ENCODE results near the gene BPIFB6. TPM values are rescaled to one million over a fixed set of nuclear protein-coding genes. Genes with fewer than 3 reads are reported as not detected.

BPIFB6 gene
- polyA plus RNA-seq, 1 donor (not counting 4 experiments of a cell fraction or from before 2014, with no cell fraction given), result not detected

DNA sequence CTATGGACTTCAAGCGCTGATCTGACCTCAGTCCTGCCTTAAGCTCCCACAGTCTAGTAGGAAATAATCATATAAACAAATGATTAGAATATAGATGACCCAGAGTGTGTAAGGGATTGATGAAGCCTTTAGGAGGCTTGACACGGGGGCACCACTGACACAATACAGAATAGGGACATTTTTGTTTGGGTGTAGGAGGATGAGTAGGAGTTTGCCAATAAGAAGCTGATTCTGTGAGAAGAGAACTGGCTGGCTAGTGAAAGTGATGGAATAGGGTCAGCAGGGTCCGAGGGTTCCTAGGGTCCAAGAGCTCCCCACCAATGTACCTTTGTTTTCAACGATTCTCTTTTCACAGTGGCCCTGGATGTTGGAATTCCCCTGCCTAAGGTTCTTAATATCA, 40.9 kb downstream of the BPIFB6 start:
- peaks cover 4% of the 10 kb centered on the region for H3K27me3 ChIP-seq (ENCODE audit: control insufficient read depth, extremely low read depth, insufficient read depth, low read length)
- H3K79me2 ChIP-seq (ENCODE audit: control insufficient read depth, insufficient read depth, low read length), result no peaks in the 10 kb centered on the region
- no peaks in the 10 kb centered on the region for H3K9me1 ChIP-seq (ENCODE audit: control insufficient read depth, extremely low read depth, insufficient read depth, low read length)
- FAIRE-seq, result no peak
- dilution Hi-C loops (cut with MboI; ENCODE audit: extremely low pct_ligation_motif_present, low sequenced_read_pairs), result no loop called here
- no peak overlapping the region for H3K4me3 ChIP-seq (ENCODE audit: control insufficient read depth in 2 of 3, extremely low read depth in 1 of 3, insufficient read depth in 2 of 3, low read depth in 1 of 3, low read length in 3 of 3)
- H3K9me3 ChIP-seq (ENCODE audit: control insufficient read depth, low read depth, low read length), result no peaks in the 10 kb centered on the region
- no peaks in the 10 kb centered on the region for H3K4me1 ChIP-seq (ENCODE audit: control insufficient read depth, extremely low read depth, insufficient read depth, low read length)
- no peak overlapping the region for H3K27ac ChIP-seq (ENCODE audit: control insufficient read depth, insufficient read depth, low read length)
- no peaks in the 10 kb centered on the region for H4K20me1 ChIP-seq (ENCODE audit: control insufficient read depth, extremely low read depth, insufficient read depth, low read length)
- no peak overlapping the region for H3K4me2 ChIP-seq (ENCODE audit: control insufficient read depth, extremely low read depth, insufficient read depth, low read depth, low read length)
- no peak for DNase-seq (ENCODE audit: low read depth, low spot score)
- no peak overlapping the region for H3K9ac ChIP-seq (ENCODE audit: control insufficient read depth, extremely low read depth, insufficient read depth, low read length)
- no peak overlapping the region for H2AFZ ChIP-seq (ENCODE audit: control insufficient read depth, low read length)
- no peak for TF ChIP-seq EZH2 (IDR thresholded peaks at IDR 0.05; ENCODE audit: low read length)
- TF ChIP-seq, protein P1, sequence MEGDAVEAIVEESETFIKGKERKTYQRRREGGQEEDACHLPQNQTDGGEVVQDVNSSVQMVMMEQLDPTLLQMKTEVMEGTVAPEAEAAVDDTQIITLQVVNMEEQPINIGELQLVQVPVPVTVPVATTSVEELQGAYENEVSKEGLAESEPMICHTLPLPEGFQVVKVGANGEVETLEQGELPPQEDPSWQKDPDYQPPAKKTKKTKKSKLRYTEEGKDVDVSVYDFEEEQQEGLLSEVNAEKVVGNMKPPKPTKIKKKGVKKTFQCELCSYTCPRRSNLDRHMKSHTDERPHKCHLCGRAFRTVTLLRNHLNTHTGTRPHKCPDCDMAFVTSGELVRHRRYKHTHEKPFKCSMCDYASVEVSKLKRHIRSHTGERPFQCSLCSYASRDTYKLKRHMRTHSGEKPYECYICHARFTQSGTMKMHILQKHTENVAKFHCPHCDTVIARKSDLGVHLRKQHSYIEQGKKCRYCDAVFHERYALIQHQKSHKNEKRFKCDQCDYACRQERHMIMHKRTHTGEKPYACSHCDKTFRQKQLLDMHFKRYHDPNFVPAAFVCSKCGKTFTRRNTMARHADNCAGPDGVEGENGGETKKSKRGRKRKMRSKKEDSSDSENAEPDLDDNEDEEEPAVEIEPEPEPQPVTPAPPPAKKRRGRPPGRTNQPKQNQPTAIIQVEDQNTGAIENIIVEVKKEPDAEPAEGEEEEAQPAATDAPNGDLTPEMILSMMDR (optimal IDR thresholded peaks at IDR 0.05 in 1 of 3, IDR thresholded peaks at IDR 0.05 in 1 of 3, conservative IDR thresholded peaks at IDR 0.05 in 1 of 3; ENCODE audit: extremely low read depth in 1 of 3, insufficient read depth in 2 of 3, low read length in 3 of 3), result no peak
- no peaks in the 10 kb centered on the region for H3K36me3 ChIP-seq (ENCODE audit: control insufficient read depth in 2 of 2, extremely low read depth in 1 of 2, insufficient read depth in 2 of 2, low read length in 2 of 2)

DNA sequence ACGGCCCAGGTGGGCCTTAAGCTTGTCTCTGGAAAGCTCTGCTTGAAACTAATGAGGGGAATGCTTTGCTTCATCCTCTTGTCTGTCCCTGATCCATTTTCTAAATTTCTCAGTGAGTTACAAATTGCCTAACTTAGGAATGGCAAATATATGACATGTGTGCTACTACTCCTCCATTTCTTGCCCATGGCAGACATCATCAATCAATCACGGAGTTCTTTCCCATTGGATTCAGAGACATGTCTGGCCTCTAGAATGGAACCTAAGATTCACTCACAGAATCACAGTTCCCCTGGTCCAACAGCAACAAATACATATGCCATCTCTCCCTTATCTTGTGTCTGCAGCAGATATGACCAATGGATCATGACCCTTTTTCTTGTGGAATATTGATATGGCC, 41.4 kb downstream of the BPIFB6 start:
- Histone ChIP-seq H4K20me1 (ENCODE audit: control insufficient read depth, extremely low read depth, insufficient read depth, low read length) (no peaks in the 10 kb centered on the region), H3K27me3 (ENCODE audit: control insufficient read depth, extremely low read depth, insufficient read depth, low read length) (peaks cover 8% of the 10 kb centered on the region), H3K9ac (ENCODE audit: control insufficient read depth, extremely low read depth, insufficient read depth, low read length) (no peak overlapping the region), H3K9me3 (ENCODE audit: control insufficient read depth, low read depth, low read length) (no peaks in the 10 kb centered on the region), H2AFZ (ENCODE audit: control insufficient read depth, low read length) (no peak overlapping the region), H3K27ac (ENCODE audit: control insufficient read depth, insufficient read depth, low read length) (no peak overlapping the region), H3K9me1 (ENCODE audit: control insufficient read depth, extremely low read depth, insufficient read depth, low read length) (no peaks in the 10 kb centered on the region), H3K79me2 (ENCODE audit: control insufficient read depth, insufficient read depth, low read length) (no peaks in the 10 kb centered on the region), H3K4me1 (ENCODE audit: control insufficient read depth, extremely low read depth, insufficient read depth, low read length) (no peaks in the 10 kb centered on the region), H3K4me3 (ENCODE audit: control insufficient read depth in 2 of 3, extremely low read depth in 1 of 3, insufficient read depth in 2 of 3, low read depth in 1 of 3, low read length in 3 of 3) (no peak overlapping the region), H3K36me3 (ENCODE audit: control insufficient read depth in 2 of 2, extremely low read depth in 1 of 2, insufficient read depth in 2 of 2, low read length in 2 of 2) (no peaks in the 10 kb centered on the region), H3K4me2 (ENCODE audit: control insufficient read depth, extremely low read depth, insufficient read depth, low read depth, low read length) (no peak overlapping the region)
- no peak for FAIRE-seq
- DNase-seq (ENCODE audit: low read depth, low spot score), result no peak
- TF ChIP-seq, protein P1 (optimal IDR thresholded peaks at IDR 0.05 in 1 of 3, IDR thresholded peaks at IDR 0.05 in 1 of 3, conservative IDR thresholded peaks at IDR 0.05 in 1 of 3; ENCODE audit: extremely low read depth in 1 of 3, insufficient read depth in 2 of 3, low read length in 3 of 3), result no peak
- TF ChIP-seq EZH2 (IDR thresholded peaks at IDR 0.05; ENCODE audit: low read length), result no peak
- dilution Hi-C loops (cut with MboI; ENCODE audit: extremely low pct_ligation_motif_present, low sequenced_read_pairs), result no loop called here

Data from keratinocyte (primary cell).